Measurements from ENCODE around the gene TAMALIN. TPM values are rescaled to one million over a fixed set of nuclear protein-coding genes. Genes with fewer than 3 reads are reported as not detected.
"Not testable (repeated sequence)": the region's sequence is repeated elsewhere in the genome, so short reads cannot be mapped to it uniquely, and the experiment has no call there.

Gene TAMALIN
- polyA plus RNA-seq, 1 donor from 2014 or later, result 6.1 TPM

DNA sequence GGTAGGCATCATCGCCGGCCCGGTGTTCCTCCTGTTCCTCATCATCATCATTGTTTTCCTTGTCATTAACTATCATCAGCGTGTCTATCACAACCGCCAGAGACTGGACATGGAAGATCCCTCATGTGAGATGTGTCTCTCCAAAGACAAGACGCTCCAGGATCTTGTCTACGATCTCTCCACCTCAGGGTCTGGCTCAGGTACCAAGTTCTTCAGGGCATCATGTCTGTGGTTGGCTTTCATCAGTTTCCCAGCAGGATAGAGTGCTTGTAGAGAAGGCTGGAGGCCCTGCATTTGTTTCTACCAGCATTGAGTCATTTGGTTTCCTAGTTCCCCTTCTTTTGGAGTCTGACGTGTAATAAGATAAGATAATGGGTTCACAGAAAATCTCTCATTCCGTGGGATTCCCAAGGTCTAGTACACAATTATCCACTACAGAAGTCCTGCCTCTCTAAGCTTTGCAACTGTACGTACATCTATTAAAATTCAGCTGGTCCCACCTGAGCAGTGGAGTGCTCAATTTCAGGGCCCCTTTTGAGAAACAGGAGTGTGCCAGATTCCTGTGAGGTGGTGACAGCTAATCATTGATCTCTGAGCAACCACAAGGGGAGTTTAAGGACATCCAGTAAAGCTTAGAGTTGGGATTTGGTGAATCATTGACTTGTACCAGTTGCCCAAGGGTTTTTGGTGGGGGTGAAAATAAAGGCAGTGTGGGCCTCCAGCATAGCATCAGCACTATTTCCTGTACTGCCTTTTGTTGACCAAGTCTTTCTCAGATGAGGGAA is 30.2 kb upstream of the TAMALIN start:
- peaks cover 21% of the 10 kb centered on the region for H3K79me2 ChIP-seq (replicated peaks; ENCODE audit: insufficient read depth, low read length)
- H3K27ac ChIP-seq (ENCODE audit: low read length), result no peak overlapping the region
- no peaks in the 10 kb centered on the region for H3K9me2 ChIP-seq (ENCODE audit: insufficient read depth, low read length)
- no peaks in the 10 kb centered on the region for H3K9me3 ChIP-seq (ENCODE audit: low read length)
- H3K4me3 ChIP-seq (ENCODE audit: low read length), result no peak overlapping the region
- no peak overlapping the region for H2AFZ ChIP-seq (ENCODE audit: low read depth, low read length)
- peaks cover 6% of the 10 kb centered on the region for H3K36me3 ChIP-seq (ENCODE audit: insufficient read depth, low read length)
- H3F3A ChIP-seq (ENCODE audit: insufficient read depth, low read length, poor library complexity, severe bottlenecking), result no peaks in the 10 kb centered on the region
- no peaks in the 10 kb centered on the region for H3K27me3 ChIP-seq (ENCODE audit: insufficient read depth, low read depth, low read length)
- H4K20me1 ChIP-seq (ENCODE audit: insufficient read depth), result peaks cover 33% of the 10 kb centered on the region
- H3K4me2 ChIP-seq (ENCODE audit: low read length), result no peak overlapping the region
- H3K9ac ChIP-seq (ENCODE audit: low read length), result no peak overlapping the region
- no peak for TF ChIP-seq SMC3 (conservative IDR thresholded peaks at IDR 0.05; ENCODE audit: poor library complexity)
- TF ChIP-seq EZH2 (IDR thresholded peaks at IDR 0.05; ENCODE audit: borderline replicate concordance, insufficient read depth, low read length, poor library complexity, severe bottlenecking), result no peak
- TF ChIP-seq, protein P1, sequence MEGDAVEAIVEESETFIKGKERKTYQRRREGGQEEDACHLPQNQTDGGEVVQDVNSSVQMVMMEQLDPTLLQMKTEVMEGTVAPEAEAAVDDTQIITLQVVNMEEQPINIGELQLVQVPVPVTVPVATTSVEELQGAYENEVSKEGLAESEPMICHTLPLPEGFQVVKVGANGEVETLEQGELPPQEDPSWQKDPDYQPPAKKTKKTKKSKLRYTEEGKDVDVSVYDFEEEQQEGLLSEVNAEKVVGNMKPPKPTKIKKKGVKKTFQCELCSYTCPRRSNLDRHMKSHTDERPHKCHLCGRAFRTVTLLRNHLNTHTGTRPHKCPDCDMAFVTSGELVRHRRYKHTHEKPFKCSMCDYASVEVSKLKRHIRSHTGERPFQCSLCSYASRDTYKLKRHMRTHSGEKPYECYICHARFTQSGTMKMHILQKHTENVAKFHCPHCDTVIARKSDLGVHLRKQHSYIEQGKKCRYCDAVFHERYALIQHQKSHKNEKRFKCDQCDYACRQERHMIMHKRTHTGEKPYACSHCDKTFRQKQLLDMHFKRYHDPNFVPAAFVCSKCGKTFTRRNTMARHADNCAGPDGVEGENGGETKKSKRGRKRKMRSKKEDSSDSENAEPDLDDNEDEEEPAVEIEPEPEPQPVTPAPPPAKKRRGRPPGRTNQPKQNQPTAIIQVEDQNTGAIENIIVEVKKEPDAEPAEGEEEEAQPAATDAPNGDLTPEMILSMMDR (IDR thresholded peaks at IDR 0.05; ENCODE audit: poor library complexity, severe bottlenecking), result no peak
- TF ChIP-seq, protein P2, sequence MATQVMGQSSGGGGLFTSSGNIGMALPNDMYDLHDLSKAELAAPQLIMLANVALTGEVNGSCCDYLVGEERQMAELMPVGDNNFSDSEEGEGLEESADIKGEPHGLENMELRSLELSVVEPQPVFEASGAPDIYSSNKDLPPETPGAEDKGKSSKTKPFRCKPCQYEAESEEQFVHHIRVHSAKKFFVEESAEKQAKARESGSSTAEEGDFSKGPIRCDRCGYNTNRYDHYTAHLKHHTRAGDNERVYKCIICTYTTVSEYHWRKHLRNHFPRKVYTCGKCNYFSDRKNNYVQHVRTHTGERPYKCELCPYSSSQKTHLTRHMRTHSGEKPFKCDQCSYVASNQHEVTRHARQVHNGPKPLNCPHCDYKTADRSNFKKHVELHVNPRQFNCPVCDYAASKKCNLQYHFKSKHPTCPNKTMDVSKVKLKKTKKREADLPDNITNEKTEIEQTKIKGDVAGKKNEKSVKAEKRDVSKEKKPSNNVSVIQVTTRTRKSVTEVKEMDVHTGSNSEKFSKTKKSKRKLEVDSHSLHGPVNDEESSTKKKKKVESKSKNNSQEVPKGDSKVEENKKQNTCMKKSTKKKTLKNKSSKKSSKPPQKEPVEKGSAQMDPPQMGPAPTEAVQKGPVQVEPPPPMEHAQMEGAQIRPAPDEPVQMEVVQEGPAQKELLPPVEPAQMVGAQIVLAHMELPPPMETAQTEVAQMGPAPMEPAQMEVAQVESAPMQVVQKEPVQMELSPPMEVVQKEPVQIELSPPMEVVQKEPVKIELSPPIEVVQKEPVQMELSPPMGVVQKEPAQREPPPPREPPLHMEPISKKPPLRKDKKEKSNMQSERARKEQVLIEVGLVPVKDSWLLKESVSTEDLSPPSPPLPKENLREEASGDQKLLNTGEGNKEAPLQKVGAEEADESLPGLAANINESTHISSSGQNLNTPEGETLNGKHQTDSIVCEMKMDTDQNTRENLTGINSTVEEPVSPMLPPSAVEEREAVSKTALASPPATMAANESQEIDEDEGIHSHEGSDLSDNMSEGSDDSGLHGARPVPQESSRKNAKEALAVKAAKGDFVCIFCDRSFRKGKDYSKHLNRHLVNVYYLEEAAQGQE (IDR thresholded peaks at IDR 0.05; ENCODE audit: borderline replicate concordance), result no peak
- TF ChIP-seq POLR2AphosphoS5 (IDR thresholded peaks at IDR 0.05), result no peak
- TF ChIP-seq MXI1 (conservative IDR thresholded peaks at IDR 0.05; ENCODE audit: poor library complexity, severe bottlenecking), result no peak
- TF ChIP-seq TAF1 (IDR thresholded peaks at IDR 0.05; ENCODE audit: low read depth), result no peak
- no peak for TF ChIP-seq EP300 (conservative IDR thresholded peaks at IDR 0.05; ENCODE audit: poor library complexity, severe bottlenecking)
- no peak for TF ChIP-seq RAD21 (conservative IDR thresholded peaks at IDR 0.05)

DNA sequence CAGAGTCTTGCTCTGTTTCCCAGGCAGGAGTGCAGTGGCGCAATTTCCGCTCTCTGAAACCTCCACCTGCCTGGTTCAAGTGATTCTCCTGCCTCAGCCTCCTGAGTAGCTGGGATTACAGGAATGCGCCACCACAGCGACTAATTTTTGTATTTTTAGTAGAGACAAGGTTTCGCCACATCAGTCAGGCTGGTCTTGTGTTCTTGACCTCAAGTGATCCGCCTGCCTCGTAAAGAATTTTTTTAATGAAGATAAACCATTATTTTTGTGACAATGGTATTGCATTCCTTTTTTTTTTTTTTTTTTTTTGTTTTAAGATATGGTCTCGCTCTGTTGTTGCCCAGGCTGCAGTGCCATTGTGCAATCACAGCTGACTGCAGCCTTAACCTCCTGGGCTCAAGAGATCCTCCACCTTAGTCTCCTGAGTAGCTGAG is 29.4 kb upstream of the TAMALIN start:
- Histone ChIP-seq H3K9ac (ENCODE audit: low read length) (no peak overlapping the region), H3K4me3 (ENCODE audit: low read length) (no peak overlapping the region), H3F3A (ENCODE audit: insufficient read depth, low read length, poor library complexity, severe bottlenecking) (no peaks in the 10 kb centered on the region), H3K79me2 (replicated peaks; ENCODE audit: insufficient read depth, low read length) (peaks cover 16% of the 10 kb centered on the region), H3K9me3 (ENCODE audit: low read length) (no peaks in the 10 kb centered on the region), H2AFZ (ENCODE audit: low read depth, low read length) (no peak overlapping the region), H3K27ac (ENCODE audit: low read length) (no peak overlapping the region), H3K27me3 (ENCODE audit: insufficient read depth, low read depth, low read length) (no peaks in the 10 kb centered on the region), H3K4me2 (ENCODE audit: low read length) (no peak overlapping the region), H3K36me3 (ENCODE audit: insufficient read depth, low read length) (peaks cover 6% of the 10 kb centered on the region), H3K9me2 (ENCODE audit: insufficient read depth, low read length) (no peaks in the 10 kb centered on the region), H4K20me1 (ENCODE audit: insufficient read depth) (peaks cover 32% of the 10 kb centered on the region)
- TF ChIP-seq MXI1 (conservative IDR thresholded peaks at IDR 0.05; ENCODE audit: poor library complexity, severe bottlenecking), result no peak
- no peak for TF ChIP-seq SMC3 (conservative IDR thresholded peaks at IDR 0.05; ENCODE audit: poor library complexity)
- TF ChIP-seq, protein P2 (IDR thresholded peaks at IDR 0.05; ENCODE audit: borderline replicate concordance), result no peak
- TF ChIP-seq RAD21 (conservative IDR thresholded peaks at IDR 0.05), result no peak
- TF ChIP-seq EP300 (conservative IDR thresholded peaks at IDR 0.05; ENCODE audit: poor library complexity, severe bottlenecking), result no peak
- TF ChIP-seq, protein P1 (IDR thresholded peaks at IDR 0.05; ENCODE audit: poor library complexity, severe bottlenecking), result no peak
- TF ChIP-seq POLR2AphosphoS5 (IDR thresholded peaks at IDR 0.05), result no peak
- no peak for TF ChIP-seq TAF1 (IDR thresholded peaks at IDR 0.05; ENCODE audit: low read depth)

DNA sequence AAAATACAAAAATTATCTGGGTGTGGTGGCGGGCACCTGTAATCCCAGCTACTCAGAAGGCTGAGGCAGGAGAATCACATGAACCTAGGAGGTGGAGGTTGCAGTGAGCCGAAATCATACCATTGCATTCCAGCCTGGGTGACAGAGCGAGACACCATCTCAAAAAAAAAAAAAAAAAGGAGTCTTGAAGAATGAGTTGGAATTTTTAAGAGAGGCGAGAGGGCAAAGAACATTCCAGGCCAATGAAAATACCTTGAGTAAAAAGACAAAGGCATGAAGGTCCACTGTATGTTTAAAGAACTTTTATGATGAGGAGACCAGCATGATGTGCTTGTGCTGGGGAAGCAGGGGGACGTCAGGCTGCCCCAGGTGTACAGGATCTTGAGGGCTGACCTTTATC is 27.4 kb upstream of the TAMALIN start:
- not testable (repeated sequence) for H3K27me3 ChIP-seq (ENCODE audit: insufficient read depth, low read depth, low read length); H3K36me3 ChIP-seq (ENCODE audit: insufficient read depth, low read length); H3K79me2 ChIP-seq (replicated peaks; ENCODE audit: insufficient read depth, low read length); H3K27ac ChIP-seq (ENCODE audit: low read length); H3K9me2 ChIP-seq (ENCODE audit: insufficient read depth, low read length); H3F3A ChIP-seq (ENCODE audit: insufficient read depth, low read length, poor library complexity, severe bottlenecking); H3K9ac ChIP-seq (ENCODE audit: low read length); H2AFZ ChIP-seq (ENCODE audit: low read depth, low read length); H3K4me2 ChIP-seq (ENCODE audit: low read length); H3K9me3 ChIP-seq (ENCODE audit: low read length); H3K4me3 ChIP-seq (ENCODE audit: low read length)
- peaks cover 14% of the 10 kb centered on the region for H4K20me1 ChIP-seq (ENCODE audit: insufficient read depth)

Measured in neural cell (in vitro differentiated cells).